ENCODE results near the gene SPRR1A.

DNA sequence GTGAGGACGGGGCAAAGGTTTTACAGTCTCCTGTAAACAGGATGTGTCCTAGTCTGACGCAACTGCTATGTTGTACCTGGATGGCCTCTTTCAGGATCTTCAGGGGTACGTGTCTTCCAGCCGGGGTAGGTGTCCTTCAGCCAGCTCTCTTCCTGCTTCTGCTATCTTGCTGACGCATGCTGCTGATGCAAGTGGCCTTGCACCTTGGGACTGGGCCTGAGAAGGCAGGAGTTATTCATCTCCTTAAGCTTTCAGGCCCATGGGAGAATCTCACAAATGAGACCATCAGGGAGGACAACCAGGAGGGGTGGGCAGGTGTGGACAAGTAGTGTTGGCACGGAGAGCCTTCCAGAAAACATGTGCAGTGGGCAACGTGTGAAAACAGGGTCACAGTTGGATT lies 39.2 kb downstream of the SPRR1A start:
- TF ChIP-seq, protein P1, sequence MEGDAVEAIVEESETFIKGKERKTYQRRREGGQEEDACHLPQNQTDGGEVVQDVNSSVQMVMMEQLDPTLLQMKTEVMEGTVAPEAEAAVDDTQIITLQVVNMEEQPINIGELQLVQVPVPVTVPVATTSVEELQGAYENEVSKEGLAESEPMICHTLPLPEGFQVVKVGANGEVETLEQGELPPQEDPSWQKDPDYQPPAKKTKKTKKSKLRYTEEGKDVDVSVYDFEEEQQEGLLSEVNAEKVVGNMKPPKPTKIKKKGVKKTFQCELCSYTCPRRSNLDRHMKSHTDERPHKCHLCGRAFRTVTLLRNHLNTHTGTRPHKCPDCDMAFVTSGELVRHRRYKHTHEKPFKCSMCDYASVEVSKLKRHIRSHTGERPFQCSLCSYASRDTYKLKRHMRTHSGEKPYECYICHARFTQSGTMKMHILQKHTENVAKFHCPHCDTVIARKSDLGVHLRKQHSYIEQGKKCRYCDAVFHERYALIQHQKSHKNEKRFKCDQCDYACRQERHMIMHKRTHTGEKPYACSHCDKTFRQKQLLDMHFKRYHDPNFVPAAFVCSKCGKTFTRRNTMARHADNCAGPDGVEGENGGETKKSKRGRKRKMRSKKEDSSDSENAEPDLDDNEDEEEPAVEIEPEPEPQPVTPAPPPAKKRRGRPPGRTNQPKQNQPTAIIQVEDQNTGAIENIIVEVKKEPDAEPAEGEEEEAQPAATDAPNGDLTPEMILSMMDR (IDR thresholded peaks at IDR 0.05; ENCODE audit: borderline replicate concordance, extremely low read depth, low read length, poor library complexity, severe bottlenecking): no peak
- no peak for TF ChIP-seq EZH2 (IDR thresholded peaks at IDR 0.05; ENCODE audit: borderline replicate concordance, low read depth, low read length, severe bottlenecking)
